Ishikawa (cell line): ENCODE data around the gene OR7A5.

Source experiments
- CEBPB ChIP-seq: IDR thresholded peaks from 2 replicates; pipeline ENCODE4 v1.6.1; 2012
- CREB1 ChIP-seq: IDR thresholded peaks from 2 replicates; pipeline ENCODE4 v1.6.1; 2012; ENCODE audit warnings: low read depth
- EGR1 ChIP-seq: IDR thresholded peaks from 2 replicates; pipeline ENCODE4 v1.6.1; 2012
- EP300 ChIP-seq: IDR thresholded peaks from 2 replicates; pipeline ENCODE4 v1.6.1; 2012; ENCODE audit warnings: borderline replicate concordance
- NFIC ChIP-seq: IDR thresholded peaks from 2 replicates; pipeline ENCODE4 v1.6.1; 2012
- RAD21 ChIP-seq: IDR thresholded peaks from 2 replicates; pipeline ENCODE4 v1.6.1; 2012; ENCODE audit warnings: low read depth
- TAF1 ChIP-seq: IDR thresholded peaks from 2 replicates; pipeline ENCODE4 v1.6.1; 2012; ENCODE audit warnings: low read depth, mild to moderate bottlenecking
- TCF12 ChIP-seq: IDR thresholded peaks from 2 replicates; pipeline ENCODE4 v1.6.1; 2012; ENCODE audit warnings: low read depth
- TEAD4 ChIP-seq: IDR thresholded peaks from 2 replicates; pipeline ENCODE4 v1.6.1; 2012
- YY1 ChIP-seq: IDR thresholded peaks from 2 replicates; pipeline ENCODE4 v1.6.1; 2012; ENCODE audit warnings: low read depth
- TF ChIP-seq, protein P1 (sequence below): IDR thresholded peaks from 2 replicates; pipeline ENCODE4 v1.6.1; 2012

DNA sequence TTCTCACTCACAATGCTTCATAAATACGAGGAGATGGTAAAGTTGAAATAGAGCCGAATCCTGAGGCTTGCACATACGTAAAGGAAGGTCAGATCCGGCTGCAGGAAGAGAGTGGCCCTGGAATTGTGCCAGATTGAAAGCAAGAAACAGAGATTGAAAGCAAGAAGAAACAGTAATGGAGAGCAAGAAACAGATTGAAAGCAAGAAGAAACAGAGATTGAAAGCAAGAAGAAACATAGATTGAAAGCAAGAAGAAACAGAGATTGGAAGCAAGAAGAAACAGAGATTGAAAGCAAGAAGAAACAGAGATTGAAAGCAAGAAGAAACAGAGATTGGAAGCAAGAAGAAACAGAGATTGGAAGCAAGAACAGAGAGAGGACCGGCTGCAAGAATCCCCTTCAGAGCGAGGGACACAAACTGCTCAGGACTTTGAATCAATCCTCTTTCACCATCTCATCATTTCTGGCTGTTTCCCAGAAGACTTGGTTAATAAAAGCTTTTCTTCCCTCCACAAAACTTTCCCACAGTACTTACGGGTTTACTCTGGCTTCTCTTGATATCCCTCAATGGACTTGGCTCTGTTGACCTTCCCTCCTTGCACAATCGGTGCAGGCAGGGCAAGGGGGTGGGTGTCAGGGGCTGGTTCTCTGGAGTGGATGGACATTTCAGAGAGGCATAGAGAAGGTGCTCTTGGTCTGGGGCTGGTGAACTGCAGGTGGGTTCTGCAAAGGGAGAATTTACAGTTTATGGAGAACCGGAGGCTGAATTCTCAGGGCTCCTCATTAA, 25.5 kb downstream of the OR7A5 start:
- TF ChIP-seq CEBPB (no peak), TCF12 (no peak), TAF1 (no peak), TEAD4 (no peak), NFIC (no peak), EP300 (no peak), CREB1 (no peak), YY1 (no peak), EGR1 (no peak), RAD21 (no peak)
- TF ChIP-seq, protein P1, sequence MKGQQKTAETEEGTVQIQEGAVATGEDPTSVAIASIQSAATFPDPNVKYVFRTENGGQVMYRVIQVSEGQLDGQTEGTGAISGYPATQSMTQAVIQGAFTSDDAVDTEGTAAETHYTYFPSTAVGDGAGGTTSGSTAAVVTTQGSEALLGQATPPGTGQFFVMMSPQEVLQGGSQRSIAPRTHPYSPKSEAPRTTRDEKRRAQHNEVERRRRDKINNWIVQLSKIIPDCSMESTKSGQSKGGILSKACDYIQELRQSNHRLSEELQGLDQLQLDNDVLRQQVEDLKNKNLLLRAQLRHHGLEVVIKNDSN = no peak
